GM12891 (cell line): ENCODE results near the gene TECPR1.

Experiments used
- DNase-seq: peaks from one replicate; pipeline ENCODE4 v3.0.0; 2011; ENCODE audit warnings: low spot score; ENCODE audit not compliant: insufficient read length
- FAIRE-seq: peaks from 2 replicates; lab custom pipeline; 2011; peaks lifted over from hg19 to GRCh38; lab: Jason Lieb, UNC
- PAX5 ChIP-seq: IDR thresholded peaks from 2 replicates; pipeline ENCODE4 v1.6.1; 2011; ENCODE audit warnings: low read length, moderate library complexity, mild to moderate bottlenecking; ENCODE audit not compliant: insufficient read depth, severe bottlenecking
- POLR2A ChIP-seq: IDR thresholded peaks from 2 replicates; pipeline ENCODE4 v1.6.1; 2011; ENCODE audit warnings: low read depth, low read length, control low read depth
- POLR2AphosphoS5 ChIP-seq: IDR thresholded peaks from 2 replicates; pipeline ENCODE4 v1.6.1; 2011; ENCODE audit warnings: low read depth, low read length, control low read depth
- POU2F2 ChIP-seq: IDR thresholded peaks from 2 replicates; pipeline ENCODE4 v1.6.1; 2011; ENCODE audit warnings: low read depth, mild to moderate bottlenecking, control low read depth, low read length, moderate library complexity
- SPI1 ChIP-seq: IDR thresholded peaks from 2 replicates; pipeline ENCODE4 v1.6.1; 2011; ENCODE audit warnings: low read depth, low read length, control low read depth
- TAF1 ChIP-seq: IDR thresholded peaks from 2 replicates; pipeline ENCODE4 v1.6.1; 2011; ENCODE audit warnings: low read depth, low read length, control low read depth

The TECPR1 gene

GRCh38 chr7:98293265-98293664 is 41.2 kb upstream of the TECPR1 start:
- FAIRE-seq = no peak
- no peak for DNase-seq
- TF ChIP-seq POLR2A = no peak
- no peak for TF ChIP-seq PAX5
- no peak for TF ChIP-seq POLR2AphosphoS5
- TF ChIP-seq POU2F2 = no peak
- no peak for TF ChIP-seq SPI1
- TF ChIP-seq TAF1 = no peak

GRCh38 chr7:98291717-98292116 is 39.7 kb upstream of the TECPR1 start:
- DNase-seq (no peak), FAIRE-seq (no peak)
- TF ChIP-seq POU2F2 (no peak), PAX5 (no peak), POLR2A (no peak), POLR2AphosphoS5 (no peak), SPI1 (peak; percentile 24; the same call in 1 of the 2 replicates)

- TF ChIP-seq POLR2AphosphoS5 = peak; percentile 34; the same call in 1 of the 2 replicates
- TF ChIP-seq TAF1 = no peak
- no peak for TF ChIP-seq POU2F2
- TF ChIP-seq POLR2A = 0 out of 2 replicates have a peak, but pooled peaks have one; percentile 18
- no peak for DNase-seq
- FAIRE-seq = no peak
Measured at GRCh38 chr7:98289333-98289875, 37.4 kb upstream of the TECPR1 start.

GRCh38 chr7:98288064-98288823 is 36.2 kb upstream of the TECPR1 start:
- TF ChIP-seq POLR2AphosphoS5 (no peak), POU2F2 (no peak), POLR2A (no peak)
- FAIRE-seq (no peak), DNase-seq (no peak)

- FAIRE-seq (no peak), DNase-seq (no peak)
- TF ChIP-seq POLR2A (no peak), POLR2AphosphoS5 (peak; percentile 10; the same call in 1 of the 2 replicates), TAF1 (no peak), SPI1 (no peak), POU2F2 (no peak)
Measured at GRCh38 chr7:98287486-98287959, 35.5 kb upstream of the TECPR1 start.

GRCh38 chr7:98286701-98287485 is 34.9 kb upstream of the TECPR1 start:
- DNase-seq (no peak), FAIRE-seq (no peak)
- TF ChIP-seq POLR2AphosphoS5 (peak; percentile 5; the same call in 1 of the 2 replicates), PAX5 (no peak), SPI1 (no peak), POU2F2 (no peak)

GRCh38 chr7:98286093-98286539 is 34.1 kb upstream of the TECPR1 start:
- no peak for DNase-seq
- no peak for FAIRE-seq

GRCh38 chr7:98285157-98286092 is 33.4 kb upstream of the TECPR1 start:
- no peak for FAIRE-seq
- TF ChIP-seq POLR2AphosphoS5 = peak; percentile 14; the same call in 1 of the 2 replicates
- no peak for TF ChIP-seq PAX5
- no peak for TF ChIP-seq SPI1
- DNase-seq = no peak

More at GRCh38 chr7:98286093-98286539, 34.1 kb upstream of the TECPR1 start:
- TF ChIP-seq SPI1 (no peak), PAX5 (no peak), TAF1 (no peak), POLR2AphosphoS5 (no peak), POLR2A (no peak), POU2F2 (no peak)

GRCh38 chr7:98284335-98285036 is 32.5 kb upstream of the TECPR1 start:
- FAIRE-seq = no peak
- no peak for DNase-seq
- TF ChIP-seq POLR2A (no peak; the same call in 1 of the 2 replicates), PAX5 (no peak), TAF1 (no peak), SPI1 (no peak), POLR2AphosphoS5 (no peak; the same call in 1 of the 2 replicates), POU2F2 (no peak)
